ENCODE data around the gene PRUNE2.

Gene PRUNE2

GRCh38 chr9:76620581-76620980, 285.3 kb downstream of the PRUNE2 start:
- DNase-seq = no peak

DNA sequence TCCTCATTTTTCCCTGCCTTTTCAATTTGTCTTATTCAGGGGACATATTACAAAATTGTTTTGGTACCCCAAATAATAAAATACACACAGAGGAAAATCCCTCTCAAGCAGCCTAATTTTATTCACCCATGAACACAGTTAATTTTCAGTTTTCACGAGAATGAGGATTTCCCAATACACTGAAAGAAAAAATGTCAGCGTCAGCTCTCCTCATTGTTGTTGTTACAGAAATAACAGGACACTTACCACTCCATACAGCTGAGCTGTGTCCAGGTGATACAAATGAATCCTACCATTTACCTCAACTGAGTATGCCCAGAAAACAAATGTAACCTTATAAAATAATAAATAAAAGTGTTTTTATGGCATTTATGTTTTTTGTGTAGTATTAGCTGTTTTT, 286.3 kb downstream of the PRUNE2 start:
- no peak for DNase-seq

DNA sequence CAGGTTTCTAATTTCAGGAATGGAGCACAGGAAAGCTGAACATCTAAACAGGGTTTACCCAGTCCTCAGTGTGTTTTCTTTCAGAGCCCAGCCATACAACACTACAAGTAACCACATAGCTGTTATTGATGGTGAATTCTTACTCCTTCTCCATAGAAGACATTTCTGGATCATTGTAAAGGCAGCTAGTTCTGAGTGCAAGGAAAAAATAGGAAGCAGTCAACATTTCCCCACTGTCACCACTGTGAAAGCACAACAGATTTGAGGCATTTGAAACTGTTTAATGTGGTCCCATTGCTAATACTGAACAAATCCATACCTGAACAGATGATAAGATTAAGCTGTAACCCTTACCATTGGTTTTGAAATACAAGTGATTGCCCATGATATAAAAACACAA, 286.7 kb downstream of the PRUNE2 start:
- DNase-seq = no peak

GRCh38 chr9:76618762-76619161, 287.2 kb downstream of the PRUNE2 start:
- DNase-seq = no peak

GRCh38 chr9:76617497-76618175, 288.3 kb downstream of the PRUNE2 start:
- no peak for DNase-seq

GRCh38 chr9:76616780-76617179, 289.1 kb downstream of the PRUNE2 start:
- DNase-seq = no peak

DNA sequence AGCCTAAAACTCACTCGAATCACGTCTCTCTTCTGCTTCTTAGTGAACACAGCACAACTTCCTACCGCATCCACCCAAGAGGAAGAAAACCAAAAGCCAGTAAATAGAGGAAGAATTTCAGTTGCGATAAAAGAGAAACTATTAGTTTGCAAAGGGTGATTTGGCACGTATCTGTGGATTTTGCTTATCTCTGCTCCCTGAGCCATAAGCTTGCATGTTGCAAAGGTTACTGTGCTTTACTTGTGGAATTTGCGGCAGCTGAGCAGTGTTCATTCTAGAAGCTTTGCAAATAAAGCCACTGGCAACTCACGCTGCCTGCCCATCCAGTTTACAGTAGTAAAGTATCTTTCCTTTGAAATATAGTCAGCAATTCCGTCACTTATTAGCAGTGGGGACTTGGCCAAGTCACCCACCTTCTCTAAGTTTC, 290.7 kb downstream of the PRUNE2 start:
- DNase-seq = no peak

DNA sequence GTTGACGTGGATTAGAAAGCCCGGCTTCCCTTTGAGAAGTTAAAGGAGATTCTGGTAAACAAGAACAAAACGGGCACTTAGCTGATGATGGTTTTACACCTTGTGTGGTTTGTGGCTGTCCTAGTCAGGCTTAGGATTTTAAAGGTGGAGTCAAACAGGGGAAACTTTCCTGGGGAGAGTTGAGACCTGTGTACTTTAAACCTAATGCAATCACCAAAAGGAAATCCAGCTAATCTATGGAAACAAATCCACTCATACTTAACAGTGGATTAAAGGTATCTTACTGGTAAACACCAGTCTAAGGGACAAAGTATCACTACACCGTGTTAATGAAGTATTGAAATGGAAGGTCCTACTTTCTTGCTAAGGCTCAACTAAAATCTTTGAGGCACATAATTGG, 291.9 kb downstream of the PRUNE2 start:
- DNase-seq = no peak

DNA sequence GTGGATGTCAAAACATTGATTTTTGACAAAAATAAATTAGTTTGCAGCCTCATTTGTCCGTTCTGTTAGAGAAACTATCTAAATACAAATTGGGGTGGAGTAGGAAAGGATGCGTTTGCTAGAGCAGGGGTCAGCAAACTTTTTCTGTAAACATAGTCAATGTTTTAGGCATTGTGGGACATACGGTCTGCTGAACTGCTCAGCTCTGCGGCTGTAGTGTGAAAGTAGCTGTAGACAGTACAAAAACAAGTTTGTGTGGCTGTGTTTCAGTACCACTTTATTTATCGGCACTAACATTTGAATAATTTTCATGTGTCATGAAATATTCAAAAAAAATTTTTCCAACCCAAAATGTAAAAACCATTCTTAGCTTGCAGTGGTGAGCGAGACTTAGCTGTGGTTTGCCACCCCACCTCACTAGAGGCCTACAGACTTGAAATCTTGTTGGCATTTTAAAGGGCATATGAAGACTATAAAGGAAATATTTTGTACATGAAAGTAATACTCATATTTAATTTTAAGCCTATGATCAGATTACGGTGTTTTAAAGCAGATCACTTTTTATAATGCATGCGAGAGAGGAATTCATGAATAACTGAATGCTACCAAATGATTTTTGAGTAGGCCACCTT, 292.6 kb downstream of the PRUNE2 start:
- DNase-seq = no peak

DNA sequence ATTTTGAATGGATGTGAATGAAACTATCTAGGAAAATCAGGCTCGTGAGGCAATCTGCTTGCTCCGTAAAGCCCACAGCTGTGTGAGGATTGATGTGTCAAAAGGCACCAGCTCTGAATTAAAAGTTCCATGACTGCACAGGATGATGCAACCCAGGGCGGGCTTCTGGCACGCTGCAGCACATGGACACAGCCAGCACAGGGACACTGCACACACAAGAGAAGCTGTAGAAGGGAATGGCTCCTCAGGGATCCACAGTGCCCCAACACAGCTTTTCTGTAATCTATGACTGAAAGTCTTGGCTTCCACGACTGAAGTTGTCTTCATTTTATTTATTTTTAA, 295.9 kb downstream of the PRUNE2 start:
- peak; percentile 20 for DNase-seq

DNA sequence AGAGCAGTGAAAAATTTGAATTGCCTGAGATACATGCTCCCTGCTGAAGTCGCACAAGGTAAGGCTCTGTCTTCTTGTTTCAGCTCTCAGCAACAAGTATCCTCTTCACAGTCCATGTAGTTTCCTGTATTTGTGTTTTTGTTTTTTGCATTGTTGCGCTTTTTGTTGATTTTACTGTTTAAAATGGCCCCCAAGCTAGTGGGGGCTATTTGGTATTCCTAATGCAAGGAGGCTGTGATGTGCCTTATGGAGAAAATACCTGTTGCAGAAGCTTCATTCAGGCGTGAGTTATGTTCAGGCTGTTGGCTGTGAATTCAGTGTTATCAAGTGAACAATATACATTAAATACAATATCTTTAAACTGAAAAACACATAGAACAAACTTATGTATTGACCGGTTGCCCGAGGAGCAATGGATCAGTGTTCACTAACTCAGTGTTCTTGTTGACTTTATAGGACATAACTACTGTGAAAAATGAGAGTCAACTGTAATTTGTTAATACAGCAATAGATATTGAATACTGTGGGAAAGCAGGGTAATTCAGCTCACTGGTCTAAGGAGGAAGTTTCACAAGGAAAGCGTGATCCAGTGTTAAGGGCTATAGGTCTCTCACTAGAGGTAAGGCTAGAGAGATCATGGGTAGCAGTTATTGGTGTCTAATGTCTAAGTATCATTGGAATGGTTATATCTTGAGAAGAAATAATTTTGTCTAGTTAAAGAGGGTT, 296.5 kb downstream of the PRUNE2 start:
- DNase-seq = no peak

DNA sequence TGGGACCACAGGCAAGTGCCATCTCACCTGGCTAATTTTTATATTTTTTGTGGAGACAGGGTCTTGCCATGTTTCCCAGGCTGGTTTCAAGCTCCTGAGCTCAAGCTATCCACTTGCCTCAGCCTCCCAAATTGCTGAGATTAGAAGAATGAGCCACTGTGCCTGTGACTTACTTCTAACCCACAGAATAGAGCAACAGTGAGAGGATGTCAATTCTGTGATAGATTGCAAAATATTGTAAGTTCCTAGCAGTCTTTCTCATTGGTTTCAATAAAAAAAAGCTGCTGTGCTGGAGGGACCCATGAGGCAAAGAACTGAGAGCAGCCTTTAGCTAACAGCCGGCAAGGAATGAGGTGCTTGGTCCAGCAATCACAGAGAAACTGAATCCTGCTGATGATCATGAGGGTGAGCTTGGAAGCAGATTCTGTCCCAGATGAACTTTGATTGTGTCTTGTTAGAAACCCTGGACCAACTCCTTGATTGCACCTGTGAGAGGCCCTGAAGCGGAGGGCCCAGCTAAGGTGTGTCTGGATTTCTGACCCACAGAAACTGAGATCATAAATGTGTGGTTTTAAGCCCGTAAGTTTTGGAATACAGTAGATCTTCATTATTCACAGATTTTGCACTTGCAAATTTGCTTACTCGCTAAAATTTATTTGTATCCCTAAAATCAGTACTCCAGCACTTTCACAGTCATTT, 297.2 kb downstream of the PRUNE2 start:
- no peak for DNase-seq

GRCh38 chr9:76607730-76608436, 298.0 kb downstream of the PRUNE2 start:
- DNase-seq = no peak

DNA sequence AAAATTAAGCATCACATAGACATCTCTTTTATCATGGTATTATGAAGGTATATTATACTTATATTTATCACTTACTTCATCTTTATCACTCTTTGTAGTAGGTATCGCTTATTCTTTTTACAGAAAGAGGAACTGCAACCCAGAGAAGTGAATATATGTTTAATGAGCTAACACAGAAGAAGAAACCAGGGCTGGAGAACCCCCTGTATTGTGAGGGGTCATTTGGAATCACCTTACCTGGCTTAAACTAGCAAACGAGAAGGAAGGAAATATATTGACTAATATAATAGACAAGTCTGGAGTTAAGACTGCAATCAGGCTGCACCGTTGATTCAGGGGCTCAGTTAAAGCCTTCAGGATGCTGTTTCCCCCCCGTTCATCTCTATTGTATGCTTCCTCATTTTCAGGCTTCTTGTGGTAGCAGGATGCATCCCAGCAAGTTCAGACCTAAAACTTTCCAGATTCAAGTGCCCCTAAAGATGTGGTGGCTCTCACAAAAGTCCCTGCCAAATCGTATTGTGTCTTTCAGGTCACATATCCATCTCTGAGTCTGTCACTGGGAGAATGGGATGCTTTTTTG, 300.5 kb downstream of the PRUNE2 start:
- DNase-seq = no peak

DNA sequence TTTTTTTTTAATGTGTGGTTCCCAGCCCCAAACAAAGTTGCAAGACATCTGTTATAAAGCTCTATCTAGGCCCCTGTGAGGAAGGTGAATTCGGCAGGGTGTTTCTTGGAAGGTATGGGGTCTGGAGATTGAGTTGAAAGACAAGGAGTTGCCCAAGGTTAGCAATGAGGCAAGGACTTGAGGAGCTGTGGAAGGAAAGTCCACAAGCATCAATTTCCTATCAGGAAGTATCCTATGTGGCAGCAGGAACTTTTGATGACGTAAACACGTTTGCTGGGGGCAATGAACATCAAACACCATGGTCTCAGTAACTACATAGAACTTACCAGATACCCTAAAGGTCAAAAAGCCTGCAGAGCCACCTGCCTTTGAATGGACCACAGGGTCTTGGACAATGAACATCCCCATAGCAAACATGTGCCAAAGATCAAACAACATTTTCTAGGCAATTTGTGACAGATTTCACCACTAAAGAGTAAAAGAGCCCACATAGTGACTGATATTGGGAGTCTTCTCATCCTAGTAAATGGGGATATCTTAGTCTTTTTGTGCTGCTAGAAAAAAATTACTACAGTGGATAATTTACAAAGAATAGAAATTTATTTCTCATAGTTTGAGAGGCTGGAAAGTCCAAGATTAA, 301.9 kb downstream of the PRUNE2 start:
- no peak for DNase-seq

DNA sequence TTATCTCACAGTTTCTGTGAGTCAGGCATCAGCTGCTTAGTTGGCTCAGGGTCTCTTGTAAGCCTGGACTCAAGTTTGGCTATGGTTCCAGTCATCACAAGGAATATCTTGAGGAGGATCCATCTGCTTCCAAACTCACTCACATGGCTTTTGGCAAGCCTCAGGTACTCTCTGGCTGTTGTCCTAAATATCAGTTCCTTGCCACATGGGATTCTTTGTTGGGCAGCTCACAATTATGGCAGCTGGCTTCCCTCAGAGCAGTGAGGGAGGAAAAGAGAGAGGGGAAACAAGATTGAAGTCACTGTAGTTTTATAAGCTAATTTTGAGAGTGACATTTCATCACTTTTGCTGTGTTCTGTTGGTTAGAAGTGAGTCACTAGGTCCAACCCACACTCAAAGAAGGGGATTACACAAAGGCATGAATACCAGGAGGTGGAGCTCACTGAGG, 302.4 kb downstream of the PRUNE2 start:
- DNase-seq = no peak

GRCh38 chr9:76602199-76602598, 303.7 kb downstream of the PRUNE2 start:
- no peak for DNase-seq

- DNase-seq = no peak
These were observed 305.8 kb downstream of the PRUNE2 start for GRCh38 chr9:76600007-76600615.

DNA sequence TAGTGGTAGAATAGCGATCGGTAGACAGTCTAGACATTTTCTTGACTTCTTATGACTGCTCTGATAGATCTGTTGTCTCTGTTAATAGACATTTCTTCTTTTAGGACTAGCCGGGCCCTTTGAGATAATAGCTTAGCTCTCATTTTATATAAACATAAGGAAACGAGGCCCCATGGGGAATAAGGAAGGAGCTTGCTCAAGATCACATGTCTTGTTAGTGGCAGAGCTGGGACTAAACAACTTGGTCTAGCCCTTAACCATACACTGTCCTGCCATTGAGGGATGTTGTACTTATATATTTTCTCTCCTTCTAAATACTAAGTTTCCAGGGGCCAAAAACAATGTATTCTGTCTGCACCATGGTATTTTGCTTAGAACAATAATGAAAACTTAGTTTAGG, 306.9 kb downstream of the PRUNE2 start:
- no peak for DNase-seq

- DNase-seq = peak; percentile 44
These were observed 310.3 kb downstream of the PRUNE2 start for GRCh38 chr9:76595645-76596044.

DNA sequence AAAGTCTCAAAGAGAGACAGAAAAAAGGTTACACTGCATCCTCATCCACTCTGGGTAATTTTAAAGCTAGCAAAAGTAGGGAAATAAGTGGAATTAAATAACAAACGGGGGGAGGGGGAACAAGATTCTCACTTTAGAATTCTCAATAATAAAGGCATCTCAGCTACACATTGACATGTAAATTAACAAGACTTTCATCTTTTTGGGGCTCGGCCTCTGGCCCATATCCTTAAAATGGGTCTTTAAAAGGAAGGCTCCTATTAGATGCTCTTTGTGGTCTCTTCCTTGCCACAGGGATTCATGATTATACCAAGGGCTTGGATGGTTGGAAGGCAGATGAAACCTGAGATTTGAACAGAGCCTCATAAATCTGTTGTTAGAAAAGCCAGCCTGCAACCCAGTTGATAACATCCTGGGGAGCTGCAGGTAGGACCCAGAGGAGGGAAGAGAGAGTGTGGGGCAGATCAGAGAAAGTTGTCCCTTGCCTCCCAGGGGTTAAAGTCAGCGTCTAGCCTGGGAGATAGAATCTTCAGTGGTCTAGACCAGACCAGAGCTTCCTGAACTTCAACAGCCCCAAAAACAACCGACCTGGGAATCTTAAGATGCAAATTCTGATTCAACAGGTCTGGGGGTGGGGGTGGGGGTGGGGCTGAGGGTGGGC, 311.0 kb downstream of the PRUNE2 start:
- no peak for DNase-seq
